GM18909 (cell line): ENCODE measurements around the gene CDKN1C.

Experiments
- ATAC-seq: cut with Tn5 transposase; IDR thresholded peaks from one replicate; pipeline ENCODE4 v1.9.1; 2021; ENCODE audit warnings: mild to moderate bottlenecking; ENCODE audit not compliant: unreplicated experiment, poor library complexity

The CDKN1C gene

GRCh38 chr11:2890466-2891294 lies 5.1 kb upstream of the CDKN1C start:
- ATAC-seq = no peak

- ATAC-seq = no peak
Observed at GRCh38 chr11:2889362-2890273, 4.0 kb upstream of the CDKN1C start.

- ATAC-seq = no peak
Observed at GRCh38 chr11:2888266-2888968, 2.8 kb upstream of the CDKN1C start.

- ATAC-seq = no peak
Observed at GRCh38 chr11:2887515-2888195, 2.1 kb upstream of the CDKN1C start.

- no peak for ATAC-seq
Observed at GRCh38 chr11:2886936-2887335, 1.4 kb upstream of the CDKN1C start.

- ATAC-seq = peak; percentile 2
Observed at GRCh38 chr11:2886191-2886894, 768 bp upstream of the CDKN1C start.

- ATAC-seq = no peak
Observed at GRCh38 chr11:2885017-2885677, 428 bp downstream of the CDKN1C start.

GRCh38 chr11:2883979-2884815 lies 1.4 kb downstream of the CDKN1C start:
- no peak for ATAC-seq

- no peak for ATAC-seq
Observed at GRCh38 chr11:2883640-2883978, 2.0 kb downstream of the CDKN1C start.

- ATAC-seq = no peak
Observed at GRCh38 chr11:2882396-2883110, 3.0 kb downstream of the CDKN1C start.

- no peak for ATAC-seq
Observed at GRCh38 chr11:2881981-2882375, 3.6 kb downstream of the CDKN1C start.

GRCh38 chr11:2881076-2881980 lies 4.2 kb downstream of the CDKN1C start:
- ATAC-seq = no peak

- ATAC-seq = no peak
Observed at GRCh38 chr11:2880646-2881045, 4.9 kb downstream of the CDKN1C start.

GRCh38 chr11:2878782-2879181 lies 6.8 kb downstream of the CDKN1C start:
- no peak for ATAC-seq

GRCh38 chr11:2877474-2877873 lies 8.1 kb downstream of the CDKN1C start:
- no peak for ATAC-seq

GRCh38 chr11:2874963-2875362 lies 10.6 kb downstream of the CDKN1C start:
- no peak for ATAC-seq
